OCI-LY3 (cell line): ENCODE results near the gene HIVEP2.

Experiments
- H2AFZ ChIP-seq: fragments of 200-600, 300-600 bp; shearing (Covaris generic); 2 replicates; pipeline ENCODE4 v1.6.0; 2014; ENCODE audit warnings: antibody characterized with exemption, low read depth, low read length
- H3K27ac ChIP-seq: fragments of 200-600, 300-600 bp; sonication (generic); 2 replicates; pipeline ENCODE4 v1.5.1; 2014; ENCODE audit warnings: mild to moderate bottlenecking, low read length, moderate library complexity, mixed read lengths
- H3K27me3 ChIP-seq: fragments of 200-600, 300-600 bp; sonication (generic); 2 replicates; pipeline ENCODE4 v1.6.1; 2014; ENCODE audit warnings: low read depth, low read length, mixed read lengths
- H3K36me3 ChIP-seq: fragments of 200-600, 300-600 bp; sonication (generic); replicated peaks from 2 replicates; pipeline ENCODE3; 2014; ENCODE audit warnings: low read depth, low read length, mixed read lengths
- H3K4me1 ChIP-seq: fragments of 300-600, 200-600 bp; sonication (generic); 2 replicates; pipeline ENCODE4 v1.6.1; 2014; ENCODE audit warnings: low read length, mixed read lengths
- H3K4me2 ChIP-seq: fragments of 200-600, 300-600 bp; sonication (generic); 2 replicates; pipeline ENCODE4 v1.6.1; 2014; ENCODE audit warnings: low read length, mixed read lengths
- H3K4me3 ChIP-seq: fragments of 300-600, 200-600 bp; sonication (generic); 2 replicates; pipeline ENCODE4 v1.5.1; 2014; ENCODE audit warnings: antibody characterized with exemption, mild to moderate bottlenecking, low read length, moderate library complexity
- H3K79me2 ChIP-seq: fragments of 300-600, 200-600 bp; shearing (Covaris generic); 2 replicates; pipeline ENCODE4 v1.6.1; 2014; ENCODE audit warnings: mild to moderate bottlenecking, low read length, mixed read lengths
- H3K9ac ChIP-seq: fragments of 300-600, 200-600 bp; shearing (Covaris generic); 2 replicates; pipeline ENCODE4 v1.6.0; 2014; ENCODE audit warnings: mild to moderate bottlenecking, low read length, moderate library complexity
- H3K9me3 ChIP-seq: fragments of 200-600, 300-600 bp; shearing (Covaris generic); 2 replicates; pipeline ENCODE4 v1.6.1; 2014; ENCODE audit warnings: low read length, mixed read lengths; ENCODE audit not compliant: insufficient read depth
- H4K20me1 ChIP-seq: fragments of 200-600, 300-600 bp; sonication (generic); 2 replicates; pipeline ENCODE4 v1.6.1; 2016; ENCODE audit warnings: low read length, mixed read lengths; ENCODE audit not compliant: insufficient read depth
- EZH2phosphoT487 ChIP-seq: fragments of 200-600 bp; shearing (Covaris generic); IDR thresholded peaks from 2 replicates; pipeline ENCODE4 v1.6.1; 2018; ENCODE audit warnings: antibody characterized with exemption, mixed run types, low read depth
- TF ChIP-seq, protein P1 (sequence below): fragments of 200-600, 300-600 bp; sonication (generic); IDR thresholded peaks from 2 replicates; pipeline ENCODE4 v1.5.1; 2014; ENCODE audit warnings: antibody characterized with exemption, low read length, low read depth

Gene HIVEP2

DNA sequence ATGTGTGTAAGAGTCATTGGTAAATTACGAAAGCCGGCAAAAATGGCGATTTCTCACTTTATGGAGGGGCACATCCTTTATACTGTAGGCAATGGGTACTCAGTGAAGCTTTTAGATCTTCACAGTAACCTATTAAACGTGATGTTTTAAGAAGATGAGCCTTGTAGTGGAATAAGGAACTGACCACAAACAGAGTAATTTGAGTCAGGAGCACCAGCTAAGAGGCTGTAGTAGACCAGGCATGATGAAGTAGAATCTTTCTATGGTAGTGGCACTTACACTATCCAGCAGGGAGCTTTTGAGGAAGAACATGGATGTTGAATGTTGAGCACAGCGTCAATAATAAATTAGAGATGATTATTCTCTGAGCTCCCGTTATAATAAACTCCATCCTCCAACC lies 65.9 kb downstream of the HIVEP2 start:
- no peak overlapping the region for H3K4me2 ChIP-seq
- H3K27me3 ChIP-seq: no peaks in the 10 kb centered on the region
- no peak overlapping the region for H2AFZ ChIP-seq
- H3K9ac ChIP-seq: no peak overlapping the region
- H3K36me3 ChIP-seq: no peaks in the 10 kb centered on the region
- H3K9me3 ChIP-seq: no peaks in the 10 kb centered on the region
- H4K20me1 ChIP-seq: peaks cover 3% of the 10 kb centered on the region; the same call in 1 of the 2 replicates
- no peak for TF ChIP-seq EZH2phosphoT487
- TF ChIP-seq, protein P1, sequence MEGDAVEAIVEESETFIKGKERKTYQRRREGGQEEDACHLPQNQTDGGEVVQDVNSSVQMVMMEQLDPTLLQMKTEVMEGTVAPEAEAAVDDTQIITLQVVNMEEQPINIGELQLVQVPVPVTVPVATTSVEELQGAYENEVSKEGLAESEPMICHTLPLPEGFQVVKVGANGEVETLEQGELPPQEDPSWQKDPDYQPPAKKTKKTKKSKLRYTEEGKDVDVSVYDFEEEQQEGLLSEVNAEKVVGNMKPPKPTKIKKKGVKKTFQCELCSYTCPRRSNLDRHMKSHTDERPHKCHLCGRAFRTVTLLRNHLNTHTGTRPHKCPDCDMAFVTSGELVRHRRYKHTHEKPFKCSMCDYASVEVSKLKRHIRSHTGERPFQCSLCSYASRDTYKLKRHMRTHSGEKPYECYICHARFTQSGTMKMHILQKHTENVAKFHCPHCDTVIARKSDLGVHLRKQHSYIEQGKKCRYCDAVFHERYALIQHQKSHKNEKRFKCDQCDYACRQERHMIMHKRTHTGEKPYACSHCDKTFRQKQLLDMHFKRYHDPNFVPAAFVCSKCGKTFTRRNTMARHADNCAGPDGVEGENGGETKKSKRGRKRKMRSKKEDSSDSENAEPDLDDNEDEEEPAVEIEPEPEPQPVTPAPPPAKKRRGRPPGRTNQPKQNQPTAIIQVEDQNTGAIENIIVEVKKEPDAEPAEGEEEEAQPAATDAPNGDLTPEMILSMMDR: no peak
- no peak overlapping the region for H3K27ac ChIP-seq
- H3K4me1 ChIP-seq: peaks cover 14% of the 10 kb centered on the region
- peaks cover 9% of the 10 kb centered on the region for H3K79me2 ChIP-seq
- H3K4me3 ChIP-seq: no peak overlapping the region

DNA sequence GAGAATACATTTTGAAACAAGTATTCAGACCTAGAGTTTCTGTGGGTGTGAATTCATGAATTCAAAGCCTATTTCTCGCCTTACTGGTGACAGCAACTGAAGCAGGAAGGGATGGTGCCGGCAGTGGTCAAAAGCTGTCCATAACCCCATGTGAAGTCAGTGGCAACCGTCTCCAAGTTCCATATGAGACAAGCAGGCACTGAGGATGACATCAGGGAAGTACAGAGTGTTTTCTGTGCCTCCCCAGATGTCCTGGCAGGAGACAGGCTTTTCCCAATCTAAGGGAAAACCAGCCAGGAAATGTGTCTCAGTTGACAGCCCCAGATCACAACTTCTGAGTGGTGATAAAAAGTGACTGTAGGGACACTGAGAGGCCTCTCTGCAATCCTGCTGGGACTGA lies 66.6 kb downstream of the HIVEP2 start:
- Histone ChIP-seq H3K4me3 (no peak overlapping the region), H3K36me3 (no peaks in the 10 kb centered on the region), H3K9ac (no peak overlapping the region), H3K4me1 (peaks cover 7% of the 10 kb centered on the region), H3K27me3 (no peaks in the 10 kb centered on the region), H3K79me2 (peaks cover 9% of the 10 kb centered on the region), H4K20me1 (peaks cover 3% of the 10 kb centered on the region; the same call in 1 of the 2 replicates), H3K4me2 (no peak overlapping the region), H2AFZ (no peak overlapping the region), H3K27ac (no peak overlapping the region), H3K9me3 (no peaks in the 10 kb centered on the region)
- TF ChIP-seq EZH2phosphoT487: no peak
- TF ChIP-seq, protein P1: no peak

DNA sequence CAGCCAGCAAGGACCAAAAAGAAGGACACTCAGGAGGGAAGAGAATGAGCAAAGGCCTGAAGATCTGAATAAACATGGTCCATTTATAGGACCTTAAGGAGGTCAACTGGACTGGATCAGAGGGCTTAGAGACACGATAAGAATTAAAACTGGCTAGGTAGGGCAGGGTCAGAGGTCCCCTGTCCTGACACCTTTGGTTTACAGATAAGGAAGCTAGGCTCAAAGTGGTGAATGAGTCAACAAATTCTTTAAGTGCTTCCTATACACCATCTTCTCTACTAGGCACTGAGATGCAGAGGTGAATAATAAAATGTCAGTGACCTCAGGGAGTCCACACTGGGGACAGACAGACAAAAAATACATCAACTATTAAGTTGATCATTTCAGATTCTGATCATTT lies 70.3 kb downstream of the HIVEP2 start:
- Histone ChIP-seq H3K36me3 (no peaks in the 10 kb centered on the region), H3K4me3 (no peak overlapping the region), H3K4me2 (no peak overlapping the region), H3K27ac (no peak overlapping the region), H3K9me3 (no peaks in the 10 kb centered on the region), H2AFZ (no peak overlapping the region), H3K4me1 (peaks cover 8% of the 10 kb centered on the region), H3K9ac (no peak overlapping the region), H4K20me1 (peaks cover 26% of the 10 kb centered on the region), H3K79me2 (peaks cover 30% of the 10 kb centered on the region), H3K27me3 (no peaks in the 10 kb centered on the region)
- TF ChIP-seq EZH2phosphoT487: no peak
- TF ChIP-seq, protein P1: no peak

DNA sequence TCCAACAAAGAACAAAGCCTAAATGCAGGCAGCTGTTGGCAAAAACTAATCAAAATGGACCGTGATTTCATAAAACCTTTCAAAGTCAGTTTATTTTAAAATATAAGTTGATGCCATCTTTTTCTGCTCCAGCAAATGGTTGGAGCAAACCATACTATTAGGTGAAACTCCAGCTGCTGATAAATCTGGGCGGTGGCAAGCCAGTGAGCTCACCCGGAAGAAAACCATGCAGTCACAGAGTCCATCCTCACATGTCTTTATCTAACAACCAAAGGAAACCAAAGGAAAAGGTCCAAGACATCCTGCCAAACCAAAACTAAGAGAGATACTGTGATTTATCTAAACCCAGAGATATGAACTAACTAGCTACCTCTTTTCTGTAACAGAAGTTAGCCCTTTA lies 72.6 kb downstream of the HIVEP2 start:
- Histone ChIP-seq H2AFZ (no peak overlapping the region), H3K4me1 (peaks cover 18% of the 10 kb centered on the region), H3K79me2 (peaks cover 37% of the 10 kb centered on the region), H3K36me3 (no peaks in the 10 kb centered on the region), H3K27me3 (no peaks in the 10 kb centered on the region), H4K20me1 (peaks cover 29% of the 10 kb centered on the region), H3K9ac (no peak overlapping the region), H3K9me3 (no peaks in the 10 kb centered on the region), H3K4me2 (peak overlapping the region; percentile 29; the same call in 1 of the 2 replicates), H3K4me3 (no peak overlapping the region), H3K27ac (no peak overlapping the region)
- TF ChIP-seq, protein P1: no peak
- TF ChIP-seq EZH2phosphoT487: no peak
